SK-N-SH (cell line): ENCODE measurements around the gene CCDC197. TPM values are rescaled to one million over a fixed set of nuclear protein-coding genes. Genes with fewer than 3 reads are reported as not detected.

Experiments
- CTCF ChIA-PET: fragments of 300-600, 350-600 bp; formaldehyde crosslinking; extraction: SDS; loops from one replicate; lab custom pipeline; 2021; lab: Yijun Ruan, JAX
- POLR2A ChIA-PET: fragments of 350-600 bp; sonication (Branson Sonifier 250); formaldehyde crosslinking; extraction: SDS; loops from one replicate; lab custom pipeline; 2020; ENCODE audit warnings: antibody characterized with exemption, inconsistent platforms; lab: Yijun Ruan, JAX
- DNase-seq: peaks from one replicate; pipeline ENCODE4 v3.0.0; 2012
- H2AFZ ChIP-seq: fragments of 200-600 bp; sonication (generic); 2 replicates; pipeline ENCODE4 v1.8.1; 2016; ENCODE audit warnings: antibody characterized with exemption, mild to moderate bottlenecking, low read depth
- H3F3A ChIP-seq: fragments of 200-600 bp; sonication (generic); replicated peaks from 2 replicates; pipeline ENCODE3; 2016; ENCODE audit warnings: antibody characterized with exemption, mild to moderate bottlenecking; ENCODE audit not compliant: insufficient read depth
- H3K27ac ChIP-seq, 2 experiments: fragments of 200-500 bp in 1 of 2; fragments of 200-600 bp in 1 of 2; sonication (Bioruptor generic) in 1 of 2; sonication (generic), shearing (Covaris generic) in 1 of 2; 2 replicates each; pipeline versions ENCODE4 v1.5.1 to v1.6.1; 2014 to 2016; ENCODE audit warnings: low read depth in 2 of 2, inconsistent platforms in 1 of 2, low read length in 1 of 2, mild to moderate bottlenecking in 1 of 2, mixed read lengths in 1 of 2
- H3K27me3 ChIP-seq: fragments of 200-600 bp; sonication (generic), shearing (Covaris generic); 2 replicates; pipeline ENCODE4 v1.6.1; 2016; ENCODE audit warnings: mixed run types; ENCODE audit not compliant: insufficient read depth
- H3K36me3 ChIP-seq, 2 experiments: fragments of 200-500 bp in 1 of 2; fragments of 200-600 bp in 1 of 2; sonication (Bioruptor generic) in 1 of 2; sonication (generic) in 1 of 2; replicated peaks in 1 of 2; 2 replicates each; pipeline versions ENCODE3 to v1.5.1; 2014 to 2016; ENCODE audit warnings: low read length in 1 of 2, mild to moderate bottlenecking in 1 of 2; ENCODE audit not compliant: insufficient read depth in 2 of 2, control insufficient read depth in 1 of 2
- H3K4me1 ChIP-seq, 2 experiments: fragments of 200-500 bp in 1 of 2; fragments of 200-600 bp in 1 of 2; sonication (Bioruptor generic) in 1 of 2; sonication (generic), shearing (Covaris generic) in 1 of 2; 2 replicates each; pipeline versions ENCODE4 v1.5.1 to v1.6.1; 2014 to 2016; ENCODE audit warnings: low read depth in 1 of 2, low read length in 1 of 2, mixed run types in 1 of 2; ENCODE audit not compliant: insufficient read depth in 2 of 2, control insufficient read depth in 1 of 2
- H3K4me2 ChIP-seq: fragments of 200-600 bp; sonication (generic), shearing (Covaris generic); 2 replicates; pipeline ENCODE4 v1.6.1; 2017; ENCODE audit warnings: mixed run types
- H3K4me3 ChIP-seq, 2 experiments: fragments of 200-500 bp in 1 of 2; fragments of 200-600 bp in 1 of 2; sonication (Bioruptor generic) in 1 of 2; sonication (generic), shearing (Covaris generic) in 1 of 2; 2 replicates each; pipeline versions ENCODE4 v1.5.1 to v1.8.1; 2014 to 2016; ENCODE audit warnings: low read depth in 2 of 2, inconsistent platforms in 1 of 2, low read length in 1 of 2, mild to moderate bottlenecking in 1 of 2, mixed read lengths in 1 of 2, moderate library complexity in 1 of 2
- H3K79me2 ChIP-seq: fragments of 200-600 bp; sonication (generic); 2 replicates; pipeline ENCODE4 v1.8.1; 2017; ENCODE audit warnings: mild to moderate bottlenecking; ENCODE audit not compliant: insufficient read depth
- H3K9ac ChIP-seq: fragments of 200-600 bp; sonication (generic); 2 replicates; pipeline ENCODE4 v1.6.1; 2017; ENCODE audit warnings: mixed run types
- H3K9me2 ChIP-seq: fragments of 200-600 bp; sonication (generic); 2 replicates; pipeline ENCODE4 v1.6.1; 2017; ENCODE audit warnings: mixed run types
- H3K9me3 ChIP-seq: fragments of 200-600 bp; sonication (generic); 2 replicates; pipeline ENCODE4 v1.6.1; 2017; ENCODE audit warnings: mixed run types, mild to moderate bottlenecking, moderate library complexity
- H4K20me1 ChIP-seq: fragments of 200-600 bp; sonication (generic); 2 replicates; pipeline ENCODE4 v1.6.1; 2017; ENCODE audit warnings: mild to moderate bottlenecking, mixed run types; ENCODE audit not compliant: insufficient read depth
- CHD2 ChIP-seq: fragments of 150-350 bp; IDR thresholded peaks from 2 replicates; pipeline ENCODE4 v1.6.1; 2018; ENCODE audit warnings: low read length; ENCODE audit not compliant: partially characterized antibody
- CTCF ChIP-seq: fragments of 200-600 bp; sonication (generic); IDR thresholded peaks from 2 replicates; pipeline ENCODE4 v1.6.1; 2017; ENCODE audit warnings: antibody characterized with exemption, mild to moderate bottlenecking, moderate library complexity
- FOSL2 ChIP-seq: IDR thresholded peaks from 2 replicates; pipeline ENCODE4 v1.4.0; 2012; ENCODE audit warnings: low read depth, mild to moderate bottlenecking, moderate library complexity, borderline replicate concordance
- PBX3 ChIP-seq: IDR thresholded peaks from 2 replicates; pipeline ENCODE4; 2012
- RAD21 ChIP-seq: IDR thresholded peaks from 2 replicates; pipeline ENCODE4 v1.6.1; 2012; ENCODE audit warnings: mild to moderate bottlenecking, low read length
- RXRA ChIP-seq: IDR thresholded peaks from 2 replicates; pipeline ENCODE4 v1.4.0; 2012; ENCODE audit warnings: low read depth, mild to moderate bottlenecking, borderline replicate concordance
- SIN3A ChIP-seq: IDR thresholded peaks from 2 replicates; pipeline ENCODE4 v1.6.1; 2012; ENCODE audit warnings: low read depth, mild to moderate bottlenecking, low read length, moderate library complexity, borderline replicate concordance
- SMC3 ChIP-seq: IDR thresholded peaks from 2 replicates; pipeline ENCODE4 v1.6.1; 2012; ENCODE audit warnings: low read depth, low read length, improper control_type of control experiment
- TEAD4 ChIP-seq: IDR thresholded peaks from 2 replicates; pipeline ENCODE4 v1.4.0; 2012; ENCODE audit warnings: mild to moderate bottlenecking, borderline replicate concordance; ENCODE audit not compliant: insufficient read depth
- USF1 ChIP-seq: IDR thresholded peaks from 2 replicates; pipeline ENCODE4 v1.4.0; 2012; ENCODE audit warnings: low read depth, borderline replicate concordance
- USF2 ChIP-seq: fragments of 150-350 bp; IDR thresholded peaks from 2 replicates; pipeline ENCODE4 v1.6.1; 2017; ENCODE audit warnings: antibody characterized with exemption, low read length, low read depth, borderline replicate concordance
- ZBTB33 ChIP-seq: IDR thresholded peaks from 2 replicates; pipeline ENCODE4 v1.4.0; 2012; ENCODE audit warnings: low read depth, borderline replicate concordance
- WGBS: methylation state at CpG from one replicate; pipeline ENCODE4 v1.1.6; 2017; ENCODE audit warnings: low lambda C conversion rate; 5-methylcytosine and 5-hydroxymethylcytosine counted together
- polyA plus RNA-seq, 3 experiments: library from polyadenylated mRNA; depleted of rRNA; stranded (reverse); fragments of >200 nt; gene quantifications; 2 replicates each; pipeline ENCODE4 v1.2.3, GENCODE V29; 2012

CCDC197 gene
- polyA plus RNA-seq, 1 of the 3 experiments (the other 2 are of a cell fraction), result not detected

- no peak for DNase-seq
- Histone ChIP-seq H3K4me2 (peak overlapping the region; percentile 85), H3F3A (no peaks in the 10 kb centered on the region), H3K79me2 (no peaks in the 10 kb centered on the region), H3K9ac (peak overlapping the region; percentile 69; the same call in 1 of the 2 replicates), H3K4me3 (peak overlapping the region; percentile 55 to 65), H3K36me3 (no peaks in the 10 kb centered on the region), H3K27me3 (no peaks in the 10 kb centered on the region), H3K9me3 (no peaks in the 10 kb centered on the region), H2AFZ (peak overlapping the region; percentile 84; the same call in 1 of the 2 replicates), H4K20me1 (no peaks in the 10 kb centered on the region), H3K27ac (no peak overlapping the region), H3K9me2 (no peaks in the 10 kb centered on the region), H3K4me1 (peaks cover 0 to 10% of the 10 kb centered on the region in 2 experiments; a peak in 1 of 4 replicates)
- ChIA-PET CTCF (interaction anchor here (1.3 to 3.9 kb wide), 6 partner anchors 10 to 110 kb away, joined by 4 to 23 read pairs (median 6); no protein-coding TSS in a partner anchor), POLR2A (no interaction called here)
- 64% methylated on average over 11 of the region's 17 CpGs for WGBS
- TF ChIP-seq TEAD4, result no peak
- no peak for TF ChIP-seq RAD21
- no peak for TF ChIP-seq ZBTB33
- no peak for TF ChIP-seq USF2
- no peak for TF ChIP-seq CHD2
- no peak for TF ChIP-seq USF1
- TF ChIP-seq FOSL2, result no peak
- TF ChIP-seq RXRA, result no peak
- TF ChIP-seq CTCF, result no peak
- TF ChIP-seq PBX3, result no peak
- no peak for TF ChIP-seq SIN3A
- TF ChIP-seq SMC3, result no peak
Measured at GRCh38 chr14:94026889-94027469, 29.9 kb downstream of the CCDC197 start.
